ENCODE data around the gene FPGS. TPM values are rescaled to one million over a fixed set of nuclear protein-coding genes. Genes with fewer than 3 reads are reported as not detected.
A peak's percentile ranks its signal among the peaks of the same experiment; 100 is the strongest.

Gene FPGS
- total RNA-seq, 1 donor from 2014 or later = 36.5 TPM

DNA sequence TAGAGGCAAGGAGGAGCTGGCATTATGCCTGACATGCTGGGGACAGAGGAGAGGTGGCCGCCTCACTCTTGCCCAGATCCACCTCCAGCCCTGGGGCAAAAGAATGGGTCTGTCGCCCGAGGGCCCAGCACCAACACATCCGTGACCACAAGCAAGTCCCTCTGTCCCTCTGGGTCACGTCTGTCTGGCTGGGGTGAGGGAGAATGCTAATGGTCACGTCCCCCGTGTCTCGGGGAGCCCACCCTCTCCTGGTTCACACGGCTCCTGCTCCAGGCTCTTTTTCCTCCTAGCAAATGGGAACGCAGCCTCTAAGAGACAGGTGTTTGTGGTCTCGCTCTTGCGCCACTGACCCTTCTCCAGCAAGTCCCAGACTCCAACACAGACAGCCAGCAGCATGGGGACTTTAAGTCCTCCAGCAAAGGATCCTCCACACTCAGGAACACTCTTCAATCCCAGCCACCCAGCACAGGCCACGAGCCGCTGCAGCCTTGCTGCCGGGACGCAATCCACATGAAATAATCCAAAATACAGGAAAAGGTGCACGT lies 47.7 kb downstream of the FPGS start:
- intact Hi-C loops (cut with DNase I) = no loop called here
- DNase-seq (ENCODE audit: low spot score) = no peak

DNA sequence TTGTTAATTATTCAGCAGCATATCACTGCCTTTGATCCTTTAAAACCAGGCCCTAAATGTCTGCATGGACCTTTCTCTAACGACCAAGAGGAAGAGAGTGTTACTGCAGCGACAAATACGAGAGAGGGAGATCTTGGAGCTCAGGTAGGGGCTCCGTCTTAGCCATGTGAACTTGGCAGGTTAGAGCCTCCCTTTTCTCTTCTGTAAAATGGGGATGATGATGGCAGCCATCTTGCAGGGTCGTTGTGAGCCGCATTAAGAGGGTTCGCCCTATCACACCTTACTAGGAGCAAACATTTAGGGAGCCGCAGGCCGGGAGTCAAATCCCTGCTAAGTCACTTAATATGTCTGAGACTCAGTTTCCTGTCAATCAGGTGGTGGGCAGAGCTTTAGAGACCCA lies 50.1 kb downstream of the FPGS start:
- intact Hi-C loops (cut with DNase I) = no loop called here
- DNase-seq (ENCODE audit: low spot score) = no peak

DNA sequence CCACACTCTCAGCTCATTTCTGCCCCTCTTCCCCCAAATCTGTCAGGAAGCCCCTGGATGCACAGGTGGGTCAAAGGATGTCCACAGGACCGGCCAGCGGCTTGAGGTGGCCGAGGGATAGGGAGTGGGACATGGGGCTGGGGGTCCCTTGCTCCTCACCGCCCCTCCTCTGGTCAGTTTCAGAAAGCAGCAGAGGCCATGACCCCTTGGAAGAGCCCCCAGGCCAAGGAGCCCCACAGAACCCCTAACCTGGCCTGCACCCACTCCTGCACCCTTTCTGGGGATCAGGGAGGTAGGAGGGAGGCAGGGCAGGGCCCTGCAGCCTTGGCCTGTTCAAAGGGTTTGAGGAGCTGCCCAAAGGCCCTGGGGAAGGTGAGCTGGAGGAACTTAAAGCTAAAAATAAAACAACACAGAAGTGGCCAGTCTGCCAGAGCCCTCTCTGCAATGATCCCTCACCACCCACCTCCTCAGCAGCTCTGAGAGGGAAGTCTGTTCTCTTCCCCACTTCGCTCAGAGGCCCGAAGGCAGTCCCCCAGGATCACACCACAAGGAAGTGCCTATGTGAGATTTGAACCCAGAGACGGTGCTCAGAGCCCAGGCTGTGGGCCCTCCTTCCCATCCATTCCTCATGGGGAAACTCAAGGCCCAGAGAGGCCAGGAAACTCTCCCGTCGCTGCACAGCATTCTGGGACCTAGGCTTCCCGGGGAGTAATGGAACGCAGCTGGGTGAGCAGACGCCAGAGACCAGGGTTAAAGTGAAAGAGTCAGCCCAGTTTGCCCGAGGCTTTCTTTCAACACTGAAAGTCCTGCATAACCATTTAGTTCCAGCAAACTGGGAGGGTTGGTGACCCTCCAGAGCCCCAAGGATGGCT lies 50.9 kb downstream of the FPGS start:
- intact Hi-C loops (cut with DNase I) = no loop called here
- no peak for DNase-seq (ENCODE audit: low spot score)

DNA sequence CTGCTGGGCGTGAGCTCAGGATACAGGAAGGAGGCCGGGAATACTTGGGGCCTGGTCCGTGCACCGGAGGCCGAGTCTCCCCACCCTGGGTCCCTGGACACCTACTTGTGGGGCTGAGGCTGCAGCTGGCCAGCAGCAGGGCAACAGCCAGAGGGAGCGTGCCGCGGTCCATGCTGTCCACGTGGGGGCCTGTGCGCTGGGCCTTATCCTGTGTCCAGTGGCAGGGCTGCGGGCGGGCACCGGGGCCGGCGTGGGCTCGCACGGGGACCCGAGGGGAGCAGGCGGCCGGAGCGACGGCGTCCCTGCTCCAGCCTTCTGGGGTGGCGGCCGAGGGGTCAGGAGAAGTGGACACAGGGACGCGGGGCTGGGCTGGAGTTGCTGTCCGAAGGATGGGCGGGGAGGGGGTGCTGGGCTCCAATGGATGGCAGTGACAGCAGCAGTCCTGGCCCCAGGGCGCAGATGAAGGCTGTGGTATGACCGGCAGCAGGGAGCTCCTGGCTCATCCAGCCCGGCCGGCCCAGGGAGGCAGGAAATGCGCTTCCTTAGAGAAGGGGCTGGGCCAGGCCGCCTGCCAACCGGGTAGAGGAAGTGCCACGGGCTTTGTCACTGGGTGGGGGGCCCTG lies 51.6 kb downstream of the FPGS start, which contains the start of gene ENG:
Gene ENG, minus strand, starts transcription at position 475 of the 623 bp plus-strand sequence. Its CDS starts 303 bp downstream, at position 172.
- DNase-seq (ENCODE audit: low spot score) = peak; percentile 90
- intact Hi-C loops (cut with DNase I) = no loop called here

GRCh38 chr9:127854960-127855359 lies 52.3 kb downstream of the FPGS start:
- intact Hi-C loops (cut with DNase I) = no loop called here
- no peak for DNase-seq (ENCODE audit: low spot score)

DNA sequence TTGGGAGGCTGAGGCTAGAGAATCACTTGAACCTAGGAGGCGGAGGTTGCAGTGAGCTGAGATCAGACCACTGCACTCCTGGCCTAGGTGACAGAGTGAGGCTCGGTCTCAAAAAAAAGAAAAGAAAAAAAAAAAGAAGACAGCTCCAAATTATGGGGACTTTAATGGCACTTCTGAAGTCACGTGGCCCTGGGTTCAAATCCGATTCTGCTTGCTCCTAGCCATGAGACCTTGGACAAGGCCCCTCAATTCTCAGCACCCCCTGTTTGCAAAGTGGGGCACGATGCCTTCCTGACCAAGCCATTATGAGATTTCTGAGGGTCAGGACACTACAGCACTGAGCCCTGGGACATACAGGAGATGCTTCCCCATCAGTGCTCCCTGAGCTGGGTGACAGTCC lies 52.8 kb downstream of the FPGS start:
- intact Hi-C loops (cut with DNase I) = no loop called here

DNA sequence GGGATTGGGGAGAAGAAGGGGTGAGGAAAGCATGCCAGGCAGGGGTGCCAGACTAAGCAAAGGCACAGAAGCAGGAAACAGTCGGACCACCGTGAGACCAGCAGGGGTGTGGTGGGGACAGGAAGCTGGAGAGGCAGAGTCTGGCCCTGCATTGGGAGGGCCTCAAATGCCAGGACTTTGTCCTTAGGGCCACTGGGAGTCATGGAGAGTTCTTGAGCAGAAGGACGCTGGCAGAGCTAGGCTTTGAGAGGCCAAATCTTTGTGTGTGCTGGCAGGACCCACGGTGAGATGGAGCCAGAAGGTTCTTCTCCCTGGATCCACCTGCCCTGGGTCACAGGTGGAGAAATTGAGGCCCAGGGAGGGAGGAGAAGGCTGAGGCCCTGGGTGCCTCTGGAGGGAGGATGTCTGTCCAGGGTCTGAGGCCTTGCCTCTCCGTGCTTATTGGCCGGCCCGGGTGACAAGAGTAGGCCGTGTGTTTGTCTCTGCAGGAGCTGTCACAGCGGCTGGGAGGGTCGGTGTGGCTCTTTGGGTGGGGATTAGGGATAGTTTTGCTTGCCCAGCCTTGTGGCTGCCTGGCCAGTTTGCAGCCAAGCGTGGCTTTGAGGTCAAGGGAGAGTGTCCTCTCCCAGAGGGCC lies 53.5 kb downstream of the FPGS start:
- intact Hi-C loops (cut with DNase I) = no loop called here
- no peak for DNase-seq (ENCODE audit: low spot score)

More for the DNA sequence above, 52.8 kb downstream of the FPGS start:
- no peak for DNase-seq (ENCODE audit: low spot score)

- no peak for DNase-seq (ENCODE audit: low spot score)
- intact Hi-C loops (cut with DNase I) = no loop called here
Measured at GRCh38 chr9:127856729-127857116, 54.0 kb downstream of the FPGS start.

DNA sequence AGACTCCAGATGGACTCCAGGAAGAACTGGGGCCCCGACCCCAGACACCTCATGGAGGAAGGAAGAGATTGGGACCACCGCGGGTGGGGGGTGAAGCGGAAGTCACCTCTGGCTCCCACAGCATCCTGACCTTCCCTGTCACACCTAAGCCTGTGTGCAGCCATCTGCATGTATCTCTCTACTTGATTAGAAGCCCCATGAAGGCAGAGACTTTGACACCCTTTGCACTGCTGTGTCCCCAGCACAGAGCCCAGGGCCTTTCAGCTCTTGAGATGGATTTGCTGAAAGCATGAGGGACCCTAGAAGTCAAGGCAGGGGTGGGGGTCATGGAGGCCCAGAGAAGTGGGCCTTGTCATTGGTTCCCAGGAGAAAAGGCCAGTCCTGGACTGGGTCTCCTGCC lies 54.6 kb downstream of the FPGS start:
- intact Hi-C loops (cut with DNase I) = no loop called here
- DNase-seq (ENCODE audit: low spot score) = no peak

GRCh38 chr9:127858041-127858512 lies 55.4 kb downstream of the FPGS start:
- intact Hi-C loops (cut with DNase I) = no loop called here
- peak; percentile 91 for DNase-seq (ENCODE audit: low spot score)

- intact Hi-C loops (cut with DNase I) = loop anchor here (5.0 kb wide), 1 partner anchor 33 kb away; no protein-coding TSS in a partner anchor
- no peak for DNase-seq (ENCODE audit: low spot score)
Measured at GRCh38 chr9:127860260-127860659, 57.6 kb downstream of the FPGS start.

DNA sequence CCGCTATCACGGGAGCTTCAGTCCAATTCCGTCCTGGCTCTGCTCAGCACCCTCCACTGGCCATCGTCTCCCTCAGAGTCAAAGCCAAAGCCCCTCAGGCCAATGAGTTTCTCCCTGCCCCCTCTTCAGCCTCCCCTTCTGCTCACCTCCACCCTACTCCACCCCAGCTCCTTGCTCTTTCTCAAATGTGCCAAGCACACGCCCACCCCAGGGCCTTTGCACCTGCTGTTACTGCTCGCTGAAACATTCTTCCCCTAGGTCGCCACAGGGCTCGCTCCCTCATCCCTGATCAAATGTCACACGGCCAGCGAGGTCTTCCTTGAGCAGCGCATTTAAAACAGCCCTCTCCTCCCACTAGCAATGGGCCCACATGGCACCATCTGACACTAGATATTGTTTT lies 58.1 kb downstream of the FPGS start:
- intact Hi-C loops (cut with DNase I) = loop anchor here (5.0 kb wide), 1 partner anchor 33 kb away; no protein-coding TSS in a partner anchor
- no peak for DNase-seq (ENCODE audit: low spot score)

- DNase-seq (ENCODE audit: low spot score) = peak; percentile 91
- intact Hi-C loops (cut with DNase I) = loop anchor here (5.0 kb wide), 1 partner anchor 35 kb away; no protein-coding TSS in a partner anchor
Measured at GRCh38 chr9:127862075-127863011, 59.7 kb downstream of the FPGS start.

- no peak for DNase-seq (ENCODE audit: low spot score)
- intact Hi-C loops (cut with DNase I) = loop anchor here (5.0 kb wide), 1 partner anchor 36 kb away; no protein-coding TSS in a partner anchor
Measured at GRCh38 chr9:127863191-127863621, 60.5 kb downstream of the FPGS start.

Small RNA genes lying within 50 kb of the gene (microRNA-seq; reads per million reads assigned to microRNA genes)
- not detected for gene MIR2861
- gene MIR3960 = not detected

Other genes with a start within 250 kb of the FPGS start
- gene STXBP1, start 190.6 kb upstream of the FPGS start, total RNA-seq = 46.6 TPM
- gene CFAP157, start 95.9 kb upstream of the FPGS start, total RNA-seq = not detected
- 13.4 TPM for gene PTRH1, start 87.2 kb upstream of the FPGS start, total RNA-seq
- 0.16 TPM for gene TTC16, start 86.8 kb upstream of the FPGS start, total RNA-seq
- gene TOR2A, start 67.6 kb upstream of the FPGS start, total RNA-seq = 4.4 TPM
- 16.0 TPM for gene SH2D3C, start 24.2 kb upstream of the FPGS start, total RNA-seq
- gene CDK9, start 16.8 kb upstream of the FPGS start, total RNA-seq = 48.7 TPM
- gene ENG, start 51.8 kb downstream of the FPGS start, total RNA-seq = 244 TPM
- 484 TPM for gene AK1, start 74.8 kb downstream of the FPGS start, total RNA-seq
- gene ST6GALNAC6, start 96.7 kb downstream of the FPGS start, total RNA-seq = 49.4 TPM
- 48.1 TPM for gene ST6GALNAC4, start 114.2 kb downstream of the FPGS start, total RNA-seq
- 0.57 TPM for gene PIP5KL1, start 127.9 kb downstream of the FPGS start, total RNA-seq
- 14.9 TPM for gene DPM2, start 135.0 kb downstream of the FPGS start, total RNA-seq
- 24.1 TPM for gene EEIG1, start 178.1 kb downstream of the FPGS start, total RNA-seq

Measured in cardiac septum (tissue), 1 donor.